GM12864 (cell line): ENCODE data around the gene WBP2.

ENCODE experiments used
- DNase-seq: peaks from one replicate; pipeline ENCODE4 v3.0.0-alpha.2; 2011; ENCODE audit warnings: low read depth
- H3K4me3 ChIP-seq: 2 replicates; pipeline ENCODE4 v1.5.1; 2011; ENCODE audit warnings: mild to moderate bottlenecking, low read depth, low read length, control low read depth
- CTCF ChIP-seq: IDR thresholded peaks from 2 replicates; pipeline ENCODE4 v1.5.1; 2011; ENCODE audit warnings: low read depth, mild to moderate bottlenecking, moderate library complexity, low read length, control low read depth, inconsistent platforms; ENCODE audit errors: missing control alignments

WBP2 gene

DNA sequence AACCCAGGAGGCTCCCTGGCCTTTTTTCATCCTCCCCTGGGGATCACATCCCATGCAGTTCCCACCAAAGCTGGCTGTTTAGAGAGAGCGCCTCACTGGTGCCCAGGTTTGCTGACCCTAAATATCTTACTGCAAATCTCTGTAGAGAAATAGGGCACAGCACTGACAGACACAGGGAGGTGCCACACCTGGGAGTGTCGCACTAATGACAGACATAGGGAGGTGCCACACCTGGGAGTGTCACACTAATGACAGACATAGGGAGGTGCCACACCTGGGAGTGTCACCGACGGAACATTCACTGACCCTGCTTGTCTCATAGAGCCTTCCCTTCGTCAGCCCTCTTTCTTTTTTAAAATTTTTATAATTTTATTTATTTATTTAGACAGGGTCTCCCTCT is 44.9 kb downstream of the WBP2 start:
- no peak for TF ChIP-seq CTCF
- no peak overlapping the region for H3K4me3 ChIP-seq
- no peak for DNase-seq

DNA sequence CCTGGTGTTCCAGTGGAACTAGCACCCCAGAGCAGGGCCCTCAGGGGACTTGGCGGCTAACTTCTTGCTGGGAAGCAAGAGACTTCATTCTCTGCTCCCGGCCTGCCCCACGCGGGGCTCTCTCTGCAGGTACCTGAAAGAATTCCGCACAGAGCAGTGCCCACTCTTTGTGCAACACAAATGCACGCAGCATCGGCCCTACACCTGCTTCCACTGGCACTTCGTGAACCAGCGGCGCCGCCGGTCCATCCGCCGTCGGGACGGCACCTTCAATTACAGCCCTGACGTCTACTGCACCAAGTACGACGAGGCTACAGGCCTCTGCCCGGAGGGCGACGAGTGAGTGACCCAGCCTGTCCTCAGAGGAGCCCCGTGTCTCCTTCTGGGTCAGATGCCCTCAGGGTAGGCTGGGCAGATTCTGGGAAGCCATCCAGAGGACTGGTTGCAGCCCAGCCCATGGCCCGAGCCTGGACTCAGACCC is 45.5 kb downstream of the WBP2 start:
- H3K4me3 ChIP-seq, result no peak overlapping the region
- no peak for DNase-seq
- no peak for TF ChIP-seq CTCF

DNA sequence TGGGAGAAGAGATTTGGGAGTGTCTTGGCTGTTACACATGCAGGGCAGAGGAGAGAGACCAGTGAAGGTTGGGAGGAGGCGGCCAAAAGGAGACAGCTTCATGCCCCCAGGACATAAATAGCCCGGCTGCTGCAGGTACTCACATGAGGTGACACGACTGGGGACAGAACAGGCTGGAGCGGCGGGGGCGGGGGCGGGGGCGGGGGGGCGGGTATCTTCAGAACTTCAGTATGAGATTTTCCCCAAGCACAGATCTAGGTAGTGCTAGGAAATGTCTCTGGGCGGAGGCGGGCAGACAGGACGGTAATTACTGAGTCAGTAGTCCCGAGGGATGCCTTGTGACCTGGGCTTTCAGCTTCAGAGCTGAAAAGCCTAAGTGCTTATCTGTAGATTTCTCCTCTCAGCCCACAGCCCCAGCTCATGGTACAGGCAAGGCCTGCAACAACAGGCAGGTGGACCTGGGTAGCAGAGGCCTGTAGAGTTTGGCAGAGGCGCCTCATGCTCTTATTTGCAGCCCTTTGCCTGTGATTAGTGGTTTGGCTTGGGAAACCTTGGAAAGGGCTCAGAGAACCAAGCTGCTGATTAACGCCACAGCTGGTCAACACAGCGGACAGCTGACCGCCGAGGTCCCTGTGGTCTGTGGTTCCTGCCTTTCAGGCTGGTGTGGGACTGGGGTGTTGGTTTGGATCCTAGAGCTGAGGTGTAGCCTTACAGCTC is 46.1 kb downstream of the WBP2 start:
- no peak for DNase-seq
- TF ChIP-seq CTCF, result no peak
- no peak overlapping the region for H3K4me3 ChIP-seq

GRCh38 chr17:75808549-75808904 is 46.6 kb downstream of the WBP2 start:
- no peak overlapping the region for H3K4me3 ChIP-seq
- no peak for DNase-seq
- no peak for TF ChIP-seq CTCF

- no peak for TF ChIP-seq CTCF
Measured at GRCh38 chr17:75807861-75808260, 47.3 kb downstream of the WBP2 start.

DNA sequence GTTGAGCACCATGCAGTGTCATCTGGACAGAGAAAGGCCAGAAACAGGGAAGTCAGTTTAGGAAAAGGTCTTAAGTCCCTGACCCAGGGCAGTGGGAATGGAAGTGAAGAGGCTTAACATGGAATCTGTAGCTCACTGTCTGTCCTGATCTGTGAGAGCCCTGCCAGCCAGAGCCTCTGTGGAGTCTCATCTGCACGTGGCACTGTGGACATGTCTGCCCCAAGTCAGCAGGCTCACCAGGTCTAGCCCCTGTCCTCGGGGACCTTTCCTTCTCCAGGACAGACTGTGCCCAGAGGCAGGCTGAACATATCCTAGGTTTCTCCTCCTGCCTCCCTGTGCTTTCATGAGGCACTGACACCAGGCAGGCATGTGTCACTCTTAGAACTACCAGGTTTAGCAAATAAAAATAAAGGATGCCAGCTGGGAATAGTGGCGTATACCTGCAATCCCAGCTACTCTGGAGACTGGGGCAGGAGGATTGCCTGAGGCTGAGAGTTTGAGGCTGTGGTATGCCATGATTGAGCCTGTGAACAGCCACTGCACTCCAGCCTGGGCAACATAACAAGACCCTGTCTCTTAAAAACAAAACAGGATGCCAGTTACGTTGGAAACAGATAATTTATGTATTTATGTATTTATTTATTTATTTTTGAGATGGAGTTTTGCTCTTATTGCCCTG is 48.2 kb downstream of the WBP2 start:
- TF ChIP-seq CTCF, result no peak
- no peak overlapping the region for H3K4me3 ChIP-seq
- DNase-seq, result no peak

More at GRCh38 chr17:75807861-75808260, 47.3 kb downstream of the WBP2 start:
- H3K4me3 ChIP-seq, result no peak overlapping the region
- no peak for DNase-seq
